Panc1 (cell line): ENCODE results near the gene KCTD19.

Source experiments
- CTCF ChIP-seq: fragments of 450-650 bp; IDR thresholded peaks from 2 replicates; pipeline ENCODE4 v1.5.1; 2017; ENCODE audit warnings: mild to moderate bottlenecking
- POLR2AphosphoS5 ChIP-seq: IDR thresholded peaks from 2 replicates; pipeline ENCODE4 v1.6.1; 2012; ENCODE audit warnings: mild to moderate bottlenecking, low read depth, low read length, moderate library complexity
- TCF7L2 ChIP-seq: IDR thresholded peaks from 2 replicates; pipeline ENCODE4 v1.6.1; 2011; ENCODE audit warnings: mild to moderate bottlenecking, low read depth, low read length, inconsistent platforms

GRCh38 chr16:67280090-67281015, 46.2 kb downstream of the KCTD19 start:
- TF ChIP-seq CTCF (no peak), POLR2AphosphoS5 (no peak), TCF7L2 (no peak)
